SK-N-MC (cell line): Measurements from ENCODE around the gene KCNC4.

Experiments used
- EZH2 ChIP-seq: fragments of 200-600 bp; sonication (generic); IDR thresholded peaks from one replicate; pipeline ENCODE4 v1.6.1; 2017; ENCODE audit warnings: antibody characterized with exemption
- POLR2AphosphoS5 ChIP-seq: IDR thresholded peaks from 2 replicates; pipeline ENCODE4 v1.6.1; 2012; ENCODE audit warnings: mild to moderate bottlenecking, low read depth, low read length, borderline replicate concordance

GRCh38 chr1:110206261-110206920 is 3.7 kb upstream of the KCNC4 start:
- no peak for TF ChIP-seq POLR2AphosphoS5
- no peak for TF ChIP-seq EZH2
